ENCODE results near the gene PCDHGA1.

PCDHGA1 gene

GRCh38 chr5:141484310-141484640, 154.0 kb downstream of the PCDHGA1 start:
- Histone ChIP-seq H3K4me3 (ENCODE audit: low read length) (no peak overlapping the region), H3K4me2 (ENCODE audit: low read depth, low read length) (no peak overlapping the region), H4K20me1 (ENCODE audit: insufficient read depth, low read length) (no peaks in the 10 kb centered on the region), H3K9ac (ENCODE audit: low read length) (no peak overlapping the region), H3K36me3 (replicated peaks; ENCODE audit: insufficient read depth, low read length) (no peaks in the 10 kb centered on the region), H3K9me2 (replicated peaks; ENCODE audit: insufficient read depth, low read length) (no peaks in the 10 kb centered on the region), H2AFZ (ENCODE audit: low read length) (no peak overlapping the region), H3K79me2 (ENCODE audit: low read length) (no peaks in the 10 kb centered on the region), H3F3A (ENCODE audit: insufficient read depth, low read length) (no peaks in the 10 kb centered on the region), H3K27ac (ENCODE audit: low read length) (no peak overlapping the region), H3K27me3 (replicated peaks; ENCODE audit: insufficient read depth, low read length) (no peaks in the 10 kb centered on the region), H3K9me3 (replicated peaks; ENCODE audit: insufficient read depth, low read length) (no peaks in the 10 kb centered on the region), H3K4me1 (ENCODE audit: low read length) (no peaks in the 10 kb centered on the region)
- DNase-seq = no peak
- TF ChIP-seq EZH2phosphoT487 (IDR thresholded peaks at IDR 0.05; ENCODE audit: low read length) (no peak), CTCF (IDR thresholded peaks at IDR 0.05; ENCODE audit: low read length) (no peak), EZH2 (optimal IDR thresholded peaks at IDR 0.05; ENCODE audit: low read depth, low read length) (no peak)

GRCh38 chr5:141484641-141485311, 154.5 kb downstream of the PCDHGA1 start, which contains the start of gene PCDHGC4:
TSS of gene PCDHGC4 (plus strand) at chr5:141485030. CDS start at chr5:141485174, 144 bp downstream.
- Histone ChIP-seq H2AFZ (ENCODE audit: low read length) (no peak within 1 kb of the TSS), H3K79me2 (ENCODE audit: low read length) (no peaks in the 10 kb centered on the region), H3K9me3 (replicated peaks; ENCODE audit: insufficient read depth, low read length) (no peaks in the 10 kb centered on the region), H3K4me1 (ENCODE audit: low read length) (no peaks in the 10 kb centered on the region), H3F3A (ENCODE audit: insufficient read depth, low read length) (no peaks in the 10 kb centered on the region), H3K9me2 (replicated peaks; ENCODE audit: insufficient read depth, low read length) (no peaks in the 10 kb centered on the region), H3K27me3 (replicated peaks; ENCODE audit: insufficient read depth, low read length) (no peaks in the 10 kb centered on the region), H4K20me1 (ENCODE audit: insufficient read depth, low read length) (no peaks in the 10 kb centered on the region), H3K4me3 (ENCODE audit: low read length) (no peak within 1 kb of the TSS), H3K36me3 (replicated peaks; ENCODE audit: insufficient read depth, low read length) (no peaks in the 10 kb centered on the region), H3K9ac (ENCODE audit: low read length) (no peak within 1 kb of the TSS), H3K4me2 (ENCODE audit: low read depth, low read length) (no peak within 1 kb of the TSS), H3K27ac (ENCODE audit: low read length) (no peak within 1 kb of the TSS)
- DNase-seq = no peak
- TF ChIP-seq CTCF (IDR thresholded peaks at IDR 0.05; ENCODE audit: low read length) (no peak), EZH2 (optimal IDR thresholded peaks at IDR 0.05; ENCODE audit: low read depth, low read length) (no peak), EZH2phosphoT487 (IDR thresholded peaks at IDR 0.05; ENCODE audit: low read length) (no peak)

- TF ChIP-seq EZH2phosphoT487 (IDR thresholded peaks at IDR 0.05; ENCODE audit: low read length) (no peak), CTCF (IDR thresholded peaks at IDR 0.05; ENCODE audit: low read length) (no peak), EZH2 (optimal IDR thresholded peaks at IDR 0.05; ENCODE audit: low read depth, low read length) (no peak)
- H3K36me3 ChIP-seq (replicated peaks; ENCODE audit: insufficient read depth, low read length) = no peaks in the 10 kb centered on the region
- H3K9me2 ChIP-seq (replicated peaks; ENCODE audit: insufficient read depth, low read length) = no peaks in the 10 kb centered on the region
- H3K9me3 ChIP-seq (replicated peaks; ENCODE audit: insufficient read depth, low read length) = no peaks in the 10 kb centered on the region
- H3F3A ChIP-seq (ENCODE audit: insufficient read depth, low read length) = no peaks in the 10 kb centered on the region
- no peaks in the 10 kb centered on the region for H3K79me2 ChIP-seq (ENCODE audit: low read length)
- H3K4me3 ChIP-seq (ENCODE audit: low read length) = no peak overlapping the region
- H3K27ac ChIP-seq (ENCODE audit: low read length) = no peak overlapping the region
- DNase-seq = no peak
- no peak overlapping the region for H2AFZ ChIP-seq (ENCODE audit: low read length)
- H4K20me1 ChIP-seq (ENCODE audit: insufficient read depth, low read length) = no peaks in the 10 kb centered on the region
- no peak overlapping the region for H3K9ac ChIP-seq (ENCODE audit: low read length)
- H3K4me2 ChIP-seq (ENCODE audit: low read depth, low read length) = no peak overlapping the region
- no peaks in the 10 kb centered on the region for H3K4me1 ChIP-seq (ENCODE audit: low read length)
- H3K27me3 ChIP-seq (replicated peaks; ENCODE audit: insufficient read depth, low read length) = no peaks in the 10 kb centered on the region
These were observed 155.2 kb downstream of the PCDHGA1 start for GRCh38 chr5:141485321-141486055.
